GM23338 (cell line): ENCODE measurements around the gene SMIM12. TPM values are rescaled to one million over a fixed set of nuclear protein-coding genes. Genes with fewer than 3 reads are reported as not detected.

Experiments used
- ATAC-seq: fragments of 200-7000 bp; cut with Tn5 transposase; 3 replicates; pipeline ENCODE4 v1.9.1; 2020
- DNase-seq: peaks from one replicate; pipeline ENCODE4 v3.0.0-alpha.2; 2015; ENCODE audit warnings: low spot score
- H2AFZ ChIP-seq: fragments of 200-600 bp; sonication (generic); 2 replicates; pipeline ENCODE4 v1.8.0; 2016; ENCODE audit warnings: antibody characterized with exemption, mild to moderate bottlenecking, moderate library complexity
- H3F3A ChIP-seq: fragments of 200-600 bp; sonication (generic); replicated peaks from 2 replicates; pipeline ENCODE4 v1.8.0; 2017; ENCODE audit warnings: antibody characterized with exemption, mixed run types, low read depth
- H3K27ac ChIP-seq: fragments of 200-600 bp; sonication (generic); 2 replicates; pipeline ENCODE4 v1.6.1; 2016; ENCODE audit warnings: low read depth
- H3K27me3 ChIP-seq: fragments of 200-600 bp; sonication (generic); 2 replicates; pipeline ENCODE4 v1.8.0; 2016; ENCODE audit warnings: mild to moderate bottlenecking, mixed run types, moderate library complexity; ENCODE audit not compliant: insufficient read depth
- H3K36me3 ChIP-seq: fragments of 200-600 bp; sonication (generic); 2 replicates; pipeline ENCODE4 v1.8.0; 2016; ENCODE audit warnings: mild to moderate bottlenecking; ENCODE audit not compliant: insufficient read depth
- H3K4me1 ChIP-seq: fragments of 200-600 bp; sonication (generic); 2 replicates; pipeline ENCODE4 v1.8.0; 2016; ENCODE audit warnings: mild to moderate bottlenecking, moderate library complexity; ENCODE audit not compliant: insufficient read depth
- H3K4me2 ChIP-seq: fragments of 200-600 bp; sonication (generic); 2 replicates; pipeline ENCODE4 v1.7.1; 2017; ENCODE audit warnings: mixed run types
- H3K4me3 ChIP-seq: fragments of 200-600 bp; sonication (generic); 2 replicates; pipeline ENCODE4 v1.6.1; 2016; ENCODE audit warnings: mixed run types
- H3K79me2 ChIP-seq: fragments of 200-600 bp; sonication (generic); replicated peaks from 2 replicates; pipeline ENCODE4 v1.8.0; 2017; ENCODE audit warnings: mild to moderate bottlenecking; ENCODE audit not compliant: insufficient read depth
- H3K9me2 ChIP-seq: fragments of 200-600 bp; sonication (generic); 2 replicates; pipeline ENCODE4 v1.8.0; 2017; ENCODE audit not compliant: insufficient read depth
- H4K20me1 ChIP-seq: fragments of 200-600 bp; sonication (generic); replicated peaks from 2 replicates; pipeline ENCODE4 v1.8.0; 2017; ENCODE audit warnings: mild to moderate bottlenecking; ENCODE audit not compliant: insufficient read depth
- H3K27ac Mint-ChIP-seq: 2 replicates; pipeline ENCODE4 v1.8.0; 2020; ENCODE audit warnings: inconsistent platforms, mild to moderate bottlenecking, moderate library complexity, mixed read lengths
- H3K27me3 Mint-ChIP-seq: 3 replicates; pipeline ENCODE4 v1.8.0; 2022; ENCODE audit warnings: low read depth, mild to moderate bottlenecking, moderate library complexity, mixed read lengths, inconsistent platforms; ENCODE audit not compliant: insufficient read depth, poor library complexity
- H3K36me3 Mint-ChIP-seq: 3 replicates; pipeline ENCODE4 v1.8.0; 2021; ENCODE audit warnings: low read depth, mild to moderate bottlenecking, inconsistent platforms, moderate library complexity, mixed read lengths
- H3K4me1 Mint-ChIP-seq: 3 replicates; pipeline ENCODE4 v1.8.0; 2020; ENCODE audit warnings: mild to moderate bottlenecking, inconsistent platforms, mixed read lengths
- H3K4me3 Mint-ChIP-seq: 3 replicates; pipeline ENCODE4 v1.8.0; 2021; ENCODE audit warnings: moderate library complexity, mild to moderate bottlenecking, inconsistent platforms, mixed read lengths
- H3K9me3 Mint-ChIP-seq: 3 replicates; pipeline ENCODE4 v1.8.0; 2020; ENCODE audit warnings: moderate library complexity, mild to moderate bottlenecking, inconsistent platforms, mixed read lengths
- CREB1 ChIP-seq: fragments of 250-450 bp; sonication (Bioruptor Pico); IDR thresholded peaks from 2 replicates; pipeline ENCODE4 v1.5.0; 2020; ENCODE audit warnings: low read depth, mild to moderate bottlenecking, moderate library complexity
- CTCF ChIP-seq, 2 experiments: fragments of 200-600 bp in 1 of 2; sonication (generic) in 1 of 2; conservative IDR thresholded peaks; 2 replicates each; pipeline versions ENCODE4 v1.5.1 to v1.6.1; 2016 to 2017; ENCODE audit warnings: antibody characterized with exemption in 2 of 2, low read depth in 2 of 2, mild to moderate bottlenecking in 2 of 2, moderate library complexity in 1 of 2
- ETS1 ChIP-seq: IDR thresholded peaks from 2 replicates; pipeline ENCODE4 v1.6.1; 2016; ENCODE audit warnings: antibody characterized with exemption
- EZH2 ChIP-seq: fragments of 200-600 bp; sonication (generic); IDR thresholded peaks from one replicate; pipeline ENCODE4 v1.8.0; 2017; ENCODE audit warnings: antibody characterized with exemption, mild to moderate bottlenecking, low read depth; ENCODE audit not compliant: unreplicated experiment
- EZH2phosphoT487 ChIP-seq: fragments of 200-600 bp; sonication (generic); IDR thresholded peaks from one replicate; pipeline ENCODE4 v1.8.1; 2018; ENCODE audit warnings: antibody characterized with exemption; ENCODE audit not compliant: unreplicated experiment
- JUNB ChIP-seq: IDR thresholded peaks from one replicate; pipeline ENCODE4 v1.6.1; 2016; ENCODE audit warnings: antibody characterized with exemption; ENCODE audit not compliant: unreplicated experiment
- NANOG ChIP-seq: IDR thresholded peaks from 2 replicates; pipeline ENCODE4 v1.6.1; 2016; ENCODE audit warnings: antibody characterized with exemption, borderline replicate concordance
- POLR2AphosphoS5 ChIP-seq: IDR thresholded peaks from 2 replicates; pipeline ENCODE4 v1.6.1; 2016; ENCODE audit warnings: antibody characterized with exemption, low read depth
- ZNF331 ChIP-seq: fragments of 250-450 bp; sonication (Bioruptor Pico); IDR thresholded peaks from 2 replicates; pipeline ENCODE4 v1.5.0; 2020; ENCODE audit warnings: low read depth, mild to moderate bottlenecking, moderate library complexity
- polyA plus RNA-seq: library from polyadenylated mRNA; unstranded; fragments of >200 nt; fragmentation: Nextera tagmentation; extraction: Ambion mirVana; gene quantifications from 2 replicates; pipeline ENCODE4 v1.2.1, GENCODE V29; 2016
- total RNA-seq: library from RNA; depleted of rRNA; stranded (reverse); fragments of >200 nt; shearing (Covaris generic); gene quantifications from 2 replicates; pipeline ENCODE4 v1.2.3, GENCODE V29; 2014; rRNA removed

SMIM12 gene
- total and polyA plus RNA-seq, 2 experiments from 2014 or later = 22.7 to 25.3 TPM

GRCh38 chr1:34806396-34806795 is 53.2 kb downstream of the SMIM12 start (continued):
- no peak for TF ChIP-seq CTCF (conservative IDR thresholded peaks at IDR 0.05; ENCODE audit: low read depth in 2 of 2)
- TF ChIP-seq NANOG = no peak
- TF ChIP-seq ETS1 = no peak
- no peak for TF ChIP-seq ZNF331 (CRISPR knock-in tag)
- no peak for TF ChIP-seq EZH2
- TF ChIP-seq EZH2phosphoT487 = no peak
- TF ChIP-seq CREB1 = no peak
- TF ChIP-seq JUNB = no peak
- no peak for TF ChIP-seq POLR2AphosphoS5

- no peaks in the 10 kb centered on the region for H4K20me1 ChIP-seq
- no peaks in the 10 kb centered on the region for H3K79me2 ChIP-seq
- peaks cover 3% of the 10 kb centered on the region for H3K27me3 Mint-ChIP-seq
- H3K27me3 ChIP-seq = no peaks in the 10 kb centered on the region
- H2AFZ ChIP-seq = no peak overlapping the region
- no peak overlapping the region for H3K4me2 ChIP-seq
- no peak for DNase-seq
- no peaks in the 10 kb centered on the region for H3K4me1 Mint-ChIP-seq
- H3K4me1 ChIP-seq = no peaks in the 10 kb centered on the region
- no peak overlapping the region for H3K27ac ChIP-seq
- no peaks in the 10 kb centered on the region for H3F3A ChIP-seq
- no peak overlapping the region for H3K4me3 Mint-ChIP-seq
- H3K4me3 ChIP-seq = no peak overlapping the region
- no peak overlapping the region for H3K27ac Mint-ChIP-seq
- H3K36me3 ChIP-seq = no peaks in the 10 kb centered on the region
- no peaks in the 10 kb centered on the region for H3K9me3 Mint-ChIP-seq
- H3K36me3 Mint-ChIP-seq = no peaks in the 10 kb centered on the region
- TF ChIP-seq EZH2 (no peak), POLR2AphosphoS5 (no peak), CREB1 (no peak), EZH2phosphoT487 (no peak), JUNB (no peak), ZNF331 (CRISPR knock-in tag) (no peak), CTCF (conservative IDR thresholded peaks at IDR 0.05; ENCODE audit: low read depth in 2 of 2) (no peak)
- no peak for ATAC-seq
- H3K9me2 ChIP-seq = no peaks in the 10 kb centered on the region
Measured at GRCh38 chr1:34803770-34804169, 55.8 kb downstream of the SMIM12 start.

Other genes with a start within 250 kb of the SMIM12 start
- 0.50 and 1.4 TPM in 2 replicates for gene GJB5, start 104.7 kb downstream of the SMIM12 start, total RNA-seq
- gene GJB5, start 104.7 kb downstream of the SMIM12 start, polyA plus RNA-seq = 0.64 TPM in 1 of 2 replicates, not detected in the other
- gene GJB4, start 100.0 kb downstream of the SMIM12 start, total RNA-seq = 0.07 TPM in 1 of 2 replicates, not detected in the other
- not detected in 2 replicates for gene GJB4, start 100.0 kb downstream of the SMIM12 start, polyA plus RNA-seq
- gene GJB3, start 78.5 kb downstream of the SMIM12 start, total RNA-seq = 0.31 and 0.50 TPM in 2 replicates
- 0.26 and 0.47 TPM in 2 replicates for gene GJB3, start 78.5 kb downstream of the SMIM12 start, polyA plus RNA-seq
- gene GJA4, start 66.8 kb downstream of the SMIM12 start, total RNA-seq = 1.7 and 2.2 TPM in 2 replicates
- 0.82 and 0.95 TPM in 2 replicates for gene GJA4, start 66.8 kb downstream of the SMIM12 start, polyA plus RNA-seq
- gene DLGAP3, start 69.9 kb upstream of the SMIM12 start, total RNA-seq = 12.6 and 13.7 TPM in 2 replicates
- gene DLGAP3, start 69.9 kb upstream of the SMIM12 start, polyA plus RNA-seq = 7.1 and 7.5 TPM in 2 replicates
- gene TMEM35B, start 125.6 kb upstream of the SMIM12 start, total RNA-seq = 7.6 and 9.1 TPM in 2 replicates
- 27.0 and 27.1 TPM in 2 replicates for gene TMEM35B, start 125.6 kb upstream of the SMIM12 start, polyA plus RNA-seq
- gene ZMYM6, start 172.2 kb upstream of the SMIM12 start, total RNA-seq = 12.4 and 16.8 TPM in 2 replicates
- gene ZMYM6, start 172.2 kb upstream of the SMIM12 start, polyA plus RNA-seq = 5.8 and 7.0 TPM in 2 replicates
- 51.0 and 51.9 TPM in 2 replicates for gene ZMYM1, start 219.6 kb upstream of the SMIM12 start, total RNA-seq
- gene ZMYM1, start 219.6 kb upstream of the SMIM12 start, polyA plus RNA-seq = 25.8 and 37.4 TPM in 2 replicates